ENCODE data around the gene CREB3L2.

CREB3L2 gene

GRCh38 chr7:137867289-137867688 is 134.6 kb downstream of the CREB3L2 start:
- TF ChIP-seq POLR2A (IDR thresholded peaks at IDR 0.05; ENCODE audit: low read length) (no peak), GATA1 (IDR thresholded peaks at IDR 0.05; ENCODE audit: low read depth, low read length) (no peak)
- DNase-seq, result no peak

GRCh38 chr7:137865764-137866163 is 136.1 kb downstream of the CREB3L2 start:
- no peak for DNase-seq
- TF ChIP-seq POLR2A (IDR thresholded peaks at IDR 0.05; ENCODE audit: low read length) (no peak), GATA1 (IDR thresholded peaks at IDR 0.05; ENCODE audit: low read depth, low read length) (no peak)

- TF ChIP-seq POLR2A (IDR thresholded peaks at IDR 0.05; ENCODE audit: low read length) (no peak), GATA1 (IDR thresholded peaks at IDR 0.05; ENCODE audit: low read depth, low read length) (no peak)
Observed at GRCh38 chr7:137862964-137863363, 138.9 kb downstream of the CREB3L2 start.

GRCh38 chr7:137862358-137862757 is 139.5 kb downstream of the CREB3L2 start:
- TF ChIP-seq GATA1 (IDR thresholded peaks at IDR 0.05; ENCODE audit: low read depth, low read length) (no peak), POLR2A (IDR thresholded peaks at IDR 0.05; ENCODE audit: low read length) (no peak)
- DNase-seq, result no peak

More at GRCh38 chr7:137862964-137863363, 138.9 kb downstream of the CREB3L2 start:
- no peak for DNase-seq

- TF ChIP-seq GATA1 (IDR thresholded peaks at IDR 0.05; ENCODE audit: low read depth, low read length) (no peak), POLR2A (IDR thresholded peaks at IDR 0.05; ENCODE audit: low read length) (no peak)
- DNase-seq, result no peak
Observed at GRCh38 chr7:137860542-137860941, 141.3 kb downstream of the CREB3L2 start.

GRCh38 chr7:137853053-137853452 is 148.8 kb downstream of the CREB3L2 start:
- TF ChIP-seq POLR2A (IDR thresholded peaks at IDR 0.05; ENCODE audit: low read length), result no peak
- TF ChIP-seq GATA1 (IDR thresholded peaks at IDR 0.05; ENCODE audit: low read depth, low read length), result no peak
- no peak for DNase-seq

GRCh38 chr7:137852108-137852507 is 149.8 kb downstream of the CREB3L2 start:
- DNase-seq, result no peak
- TF ChIP-seq GATA1 (IDR thresholded peaks at IDR 0.05; ENCODE audit: low read depth, low read length) (no peak), POLR2A (IDR thresholded peaks at IDR 0.05; ENCODE audit: low read length) (no peak)

- TF ChIP-seq GATA1 (IDR thresholded peaks at IDR 0.05; ENCODE audit: low read depth, low read length), result no peak
- TF ChIP-seq POLR2A (IDR thresholded peaks at IDR 0.05; ENCODE audit: low read length), result no peak
- DNase-seq, result no peak
Observed at GRCh38 chr7:137850972-137851945, 150.6 kb downstream of the CREB3L2 start.

- TF ChIP-seq POLR2A (IDR thresholded peaks at IDR 0.05; ENCODE audit: low read length), result no peak
- TF ChIP-seq GATA1 (IDR thresholded peaks at IDR 0.05; ENCODE audit: low read depth, low read length), result no peak
- no peak for DNase-seq
Observed at GRCh38 chr7:137850571-137850970, 151.3 kb downstream of the CREB3L2 start.

- no peak for DNase-seq
- TF ChIP-seq GATA1 (IDR thresholded peaks at IDR 0.05; ENCODE audit: low read depth, low read length), result no peak
- TF ChIP-seq POLR2A (IDR thresholded peaks at IDR 0.05; ENCODE audit: low read length), result no peak
Observed at GRCh38 chr7:137848095-137848494, 153.8 kb downstream of the CREB3L2 start.

GRCh38 chr7:137847568-137848050 is 154.3 kb downstream of the CREB3L2 start:
- no peak for DNase-seq
- TF ChIP-seq POLR2A (IDR thresholded peaks at IDR 0.05; ENCODE audit: low read length), result no peak
- TF ChIP-seq GATA1 (IDR thresholded peaks at IDR 0.05; ENCODE audit: low read depth, low read length), result no peak

- TF ChIP-seq GATA1 (IDR thresholded peaks at IDR 0.05; ENCODE audit: low read depth, low read length) (no peak), POLR2A (IDR thresholded peaks at IDR 0.05; ENCODE audit: low read length) (no peak)
- DNase-seq, result no peak
Observed at GRCh38 chr7:137846827-137847567, 154.9 kb downstream of the CREB3L2 start, which contains the start of gene DGKI. Gene DGKI, minus strand, starts transcription at chr7:137846974.

- TF ChIP-seq POLR2A (IDR thresholded peaks at IDR 0.05; ENCODE audit: low read length) (no peak), GATA1 (IDR thresholded peaks at IDR 0.05; ENCODE audit: low read depth, low read length) (no peak)
- DNase-seq, result no peak
Observed at GRCh38 chr7:137846549-137846826, 155.4 kb downstream of the CREB3L2 start.
